ENCODE data around the gene TMEM205. TPM values are rescaled to one million over a fixed set of nuclear protein-coding genes. Genes with fewer than 3 reads are reported as not detected.

The TMEM205 gene
- 100 to 1,000 TPM; 159 to 284 (median 164) TPM for total RNA-seq

DNA sequence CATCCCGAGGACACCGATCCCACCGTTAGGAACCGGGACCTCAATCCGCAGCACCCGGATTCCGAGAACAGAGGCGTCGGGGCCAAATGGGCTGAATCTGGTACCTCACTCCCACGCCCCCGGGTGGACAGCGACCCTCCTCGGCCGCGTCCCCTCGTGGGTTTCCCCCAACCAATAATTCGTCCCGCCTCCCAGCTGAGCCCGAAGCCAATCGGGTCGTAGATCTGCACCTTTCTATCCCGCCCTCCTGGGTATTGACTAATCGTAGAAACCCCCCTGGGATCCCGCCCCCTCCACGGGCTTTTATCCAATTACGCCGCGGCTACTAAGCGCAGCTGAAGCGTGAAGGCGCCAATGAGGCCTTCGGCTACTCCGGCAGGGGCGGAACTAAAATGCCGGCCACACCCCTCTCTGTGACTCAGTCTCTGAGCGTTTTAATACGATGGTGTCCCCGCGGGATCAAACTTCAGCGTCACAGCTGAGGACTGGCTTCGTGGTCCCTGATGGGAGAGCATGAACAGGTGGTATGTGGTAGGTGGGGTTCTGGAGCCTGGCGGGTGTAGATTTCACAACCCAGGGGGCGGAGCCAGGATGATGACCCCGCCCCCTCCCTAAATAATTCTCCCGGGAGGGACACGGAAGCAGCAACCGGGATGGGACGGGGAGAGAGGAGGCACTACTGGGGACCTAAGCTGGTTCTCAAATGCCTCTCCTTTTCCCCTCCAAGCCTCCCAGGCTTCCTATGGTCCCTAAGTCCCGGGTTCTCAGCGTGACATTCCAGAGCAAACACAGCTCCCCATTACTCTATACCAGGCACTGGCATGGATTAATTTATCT lies at the start of gene TMEM205, which contains the start of gene CCDC159:
Gene TMEM205 (minus strand): TSS at position 165 of the 837 bp plus-strand sequence. CDS start 649 bp downstream, outside the sequence.
Gene CCDC159 (plus strand): TSS at position 416 of the 837 bp plus-strand sequence. CDS start 88 bp downstream, at position 504.
- Histone ChIP-seq H3K27ac (peak within 1 kb of the TSS; percentile 91 to 93 (median 93)), H3K27me3 (no peaks in the 10 kb centered on the region), H3K4me1 (peaks cover 21 to 22% of the 10 kb centered on the region in 2 donors), H3K4me3 (peak within 1 kb of the TSS; percentile 78 to 92 (median 84)), H3K9me3 (no peaks in the 10 kb centered on the region), H3K36me3 (peaks cover 0 to 17% of the 10 kb centered on the region in 2 donors)
- intact Hi-C loops (cut with DNase I; ENCODE audit: low total_unique reads) = loop anchor here (1.0 kb wide), 1 partner anchor 28 kb away; the partner anchor contains the start of gene SWSAP1
- TF ChIP-seq, protein P1, sequence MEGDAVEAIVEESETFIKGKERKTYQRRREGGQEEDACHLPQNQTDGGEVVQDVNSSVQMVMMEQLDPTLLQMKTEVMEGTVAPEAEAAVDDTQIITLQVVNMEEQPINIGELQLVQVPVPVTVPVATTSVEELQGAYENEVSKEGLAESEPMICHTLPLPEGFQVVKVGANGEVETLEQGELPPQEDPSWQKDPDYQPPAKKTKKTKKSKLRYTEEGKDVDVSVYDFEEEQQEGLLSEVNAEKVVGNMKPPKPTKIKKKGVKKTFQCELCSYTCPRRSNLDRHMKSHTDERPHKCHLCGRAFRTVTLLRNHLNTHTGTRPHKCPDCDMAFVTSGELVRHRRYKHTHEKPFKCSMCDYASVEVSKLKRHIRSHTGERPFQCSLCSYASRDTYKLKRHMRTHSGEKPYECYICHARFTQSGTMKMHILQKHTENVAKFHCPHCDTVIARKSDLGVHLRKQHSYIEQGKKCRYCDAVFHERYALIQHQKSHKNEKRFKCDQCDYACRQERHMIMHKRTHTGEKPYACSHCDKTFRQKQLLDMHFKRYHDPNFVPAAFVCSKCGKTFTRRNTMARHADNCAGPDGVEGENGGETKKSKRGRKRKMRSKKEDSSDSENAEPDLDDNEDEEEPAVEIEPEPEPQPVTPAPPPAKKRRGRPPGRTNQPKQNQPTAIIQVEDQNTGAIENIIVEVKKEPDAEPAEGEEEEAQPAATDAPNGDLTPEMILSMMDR (IDR thresholded peaks at IDR 0.05 in 4 of 5, conservative IDR thresholded peaks at IDR 0.05 in 1 of 5) = peak in 1 of 5 experiments; percentile 11
- peak; percentile 75 to 91 for TF ChIP-seq POLR2A (IDR thresholded peaks at IDR 0.05)
- peak; percentile 99 for DNase-seq
- in situ Hi-C loops (cut with MboI; ENCODE audit: low sequenced_read_pairs in 4 of 4) = no loop called here
- ATAC-seq = peak; percentile 95

DNA sequence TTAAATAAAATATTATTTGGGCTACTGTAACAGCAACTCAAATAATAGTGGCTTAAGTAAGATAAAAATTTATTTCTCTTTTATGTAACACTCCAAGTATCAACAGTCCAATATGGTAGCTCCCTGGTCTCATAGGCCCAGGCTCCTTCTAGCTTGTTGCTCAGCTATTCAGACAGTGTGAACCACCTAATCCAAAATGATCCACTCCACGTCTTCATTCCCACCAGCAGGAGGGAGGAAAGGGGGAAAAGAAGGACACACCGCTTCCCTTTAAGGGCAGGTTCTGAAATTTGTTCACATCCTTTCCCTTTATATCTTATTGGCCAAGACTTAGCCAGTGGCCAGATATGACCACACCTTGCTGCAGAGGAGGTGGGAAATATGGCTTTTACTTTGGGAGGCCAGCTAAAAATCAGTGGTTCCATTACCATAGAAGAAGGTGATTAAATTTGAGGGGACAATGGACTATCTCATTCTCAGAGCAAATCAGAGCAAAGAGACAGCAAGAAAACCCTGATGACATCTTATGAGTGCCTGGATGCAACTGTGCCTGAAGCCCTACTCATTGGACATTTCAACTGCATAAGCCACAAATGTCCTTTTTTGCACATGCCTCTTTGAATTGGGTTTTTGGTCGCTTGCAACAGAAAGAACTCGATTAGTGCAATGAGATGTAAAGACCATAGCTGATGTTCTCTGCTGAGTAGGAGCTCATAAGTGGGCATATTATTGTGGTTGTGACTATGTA lies 45.0 kb upstream of the TMEM205 start:
- Histone ChIP-seq H3K4me3 (no peak overlapping the region), H3K27ac (no peak overlapping the region), H3K36me3 (no peaks in the 10 kb centered on the region), H3K27me3 (peaks cover 0 to 2% (median 0%) of the 10 kb centered on the region in 3 donors), H3K4me1 (no peaks in the 10 kb centered on the region), H3K9me3 (peaks cover 0 to 9% (median 0%) of the 10 kb centered on the region in 3 donors)
- ATAC-seq = no peak
- intact Hi-C loops (cut with DNase I; ENCODE audit: low total_unique reads) (no loop called here), in situ Hi-C loops (cut with MboI; ENCODE audit: low sequenced_read_pairs in 4 of 4) (loop anchor here in 1 of 4 donors (25.0 kb wide), 1 partner anchor 196 kb away; the partner anchor contains the start of genes ACP5 and ZNF627)
- DNase-seq = no peak
- TF ChIP-seq POLR2A (IDR thresholded peaks at IDR 0.05) = no peak
- TF ChIP-seq, protein P1 (IDR thresholded peaks at IDR 0.05 in 4 of 5, conservative IDR thresholded peaks at IDR 0.05 in 1 of 5) = no peak

DNA sequence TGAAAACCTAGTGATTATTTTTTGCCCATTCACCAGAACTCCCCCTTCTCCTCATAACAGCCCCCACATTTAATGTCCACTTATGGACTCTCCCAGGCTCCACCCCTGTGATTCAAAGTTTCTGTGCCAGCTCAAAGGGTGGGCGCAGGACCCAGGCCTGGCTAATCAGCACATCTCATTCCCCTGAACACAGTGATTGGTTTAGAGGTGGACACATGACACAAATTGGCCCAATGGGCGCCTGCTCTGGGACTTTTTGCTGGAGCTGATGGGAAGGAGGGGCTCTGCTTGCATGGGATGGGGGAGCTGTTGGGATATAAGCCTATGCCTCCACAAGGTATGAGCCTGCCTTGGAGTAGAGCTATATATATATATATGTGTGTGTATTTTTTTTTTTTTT lies 44.3 kb upstream of the TMEM205 start:
- Histone ChIP-seq H3K4me1 (no peaks in the 10 kb centered on the region), H3K4me3 (no peak overlapping the region), H3K27me3 (peaks cover 0 to 2% (median 0%) of the 10 kb centered on the region in 3 donors), H3K36me3 (no peaks in the 10 kb centered on the region), H3K9me3 (peaks cover 0 to 9% (median 0%) of the 10 kb centered on the region in 3 donors), H3K27ac (no peak overlapping the region)
- DNase-seq = no peak
- in situ Hi-C loops (cut with MboI; ENCODE audit: low sequenced_read_pairs in 4 of 4) (loop anchor here in 1 of 4 donors (25.0 kb wide), 1 partner anchor 197 kb away; the partner anchor contains the start of genes ACP5 and ZNF627), intact Hi-C loops (cut with DNase I; ENCODE audit: low total_unique reads) (no loop called here)
- no peak for TF ChIP-seq POLR2A (IDR thresholded peaks at IDR 0.05)
- TF ChIP-seq, protein P1 (IDR thresholded peaks at IDR 0.05 in 4 of 5, conservative IDR thresholded peaks at IDR 0.05 in 1 of 5) = no peak
- ATAC-seq = no peak

DNA sequence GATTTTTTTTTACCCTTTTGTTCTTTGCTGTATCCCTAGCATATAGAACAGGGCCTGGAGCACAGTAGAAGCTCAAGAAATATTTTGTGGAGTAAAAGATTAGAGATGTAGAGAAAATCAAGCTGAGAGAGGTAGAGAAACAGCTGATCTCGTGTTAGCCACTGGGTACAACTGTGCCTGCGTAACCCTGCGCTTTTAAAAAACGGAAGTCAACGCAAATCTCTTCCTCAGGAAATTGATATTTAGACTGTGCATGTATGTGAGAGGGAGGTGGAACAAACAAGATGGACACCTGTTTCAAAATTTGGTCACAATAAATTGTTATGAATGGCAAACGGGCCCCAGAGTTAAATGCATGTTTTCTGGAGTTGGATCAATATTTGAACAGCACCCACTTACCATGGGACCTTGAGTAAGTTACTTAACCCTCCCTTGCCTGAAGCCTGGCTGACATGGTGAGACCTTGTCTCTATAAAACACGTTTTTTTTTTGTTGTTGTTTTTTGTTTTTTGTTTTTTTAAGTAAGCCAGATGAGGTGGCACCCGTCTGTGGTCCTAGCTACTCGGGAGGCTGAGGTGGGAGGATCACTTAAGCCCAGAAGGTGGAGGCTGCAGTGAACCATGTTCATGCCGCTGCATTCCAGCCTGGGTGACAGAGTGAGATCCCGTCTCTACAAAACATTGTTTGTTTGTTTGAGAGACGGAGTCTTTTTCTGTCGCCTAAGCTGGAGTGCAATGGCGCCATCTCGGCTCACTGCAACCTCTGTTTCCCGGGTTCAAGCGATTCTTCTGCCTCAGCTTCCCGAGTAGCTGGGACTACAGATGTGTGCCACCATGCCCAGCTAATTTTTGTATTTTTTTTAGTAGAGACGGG lies 41.3 kb upstream of the TMEM205 start:
- no peak for TF ChIP-seq POLR2A (IDR thresholded peaks at IDR 0.05)
- TF ChIP-seq, protein P1 (IDR thresholded peaks at IDR 0.05 in 4 of 5, conservative IDR thresholded peaks at IDR 0.05 in 1 of 5) = no peak
- Histone ChIP-seq H3K9me3 (peaks cover 0 to 9% (median 0%) of the 10 kb centered on the region in 3 donors), H3K27me3 (peaks cover 17 to 20% (median 19%) of the 10 kb centered on the region in 3 donors), H3K27ac (no peak overlapping the region), H3K36me3 (no peaks in the 10 kb centered on the region), H3K4me3 (no peak overlapping the region), H3K4me1 (no peaks in the 10 kb centered on the region)
- intact Hi-C loops (cut with DNase I; ENCODE audit: low total_unique reads) = no loop called here
- DNase-seq (no peak), ATAC-seq (no peak)
- in situ Hi-C loops (cut with MboI; ENCODE audit: low sequenced_read_pairs in 4 of 4) = loop anchor here in 1 of 4 donors (25.0 kb wide), 1 partner anchor 200 kb away; the partner anchor contains the start of genes ACP5 and ZNF627

Measured in gastrocnemius medialis (tissue), 4 donors.